ENCODE measurements around the gene S100A6. TPM values are rescaled to one million over a fixed set of nuclear protein-coding genes. Genes with fewer than 3 reads are reported as not detected.

The S100A6 gene
- polyA plus RNA-seq, 2 of the 4 experiments (the other 2 are of a cell fraction): 898 to 3,552 TPM

GRCh38 chr1:153487707-153488106 is 48.1 kb downstream of the S100A6 start (continued):
- TF ChIP-seq, protein P1, sequence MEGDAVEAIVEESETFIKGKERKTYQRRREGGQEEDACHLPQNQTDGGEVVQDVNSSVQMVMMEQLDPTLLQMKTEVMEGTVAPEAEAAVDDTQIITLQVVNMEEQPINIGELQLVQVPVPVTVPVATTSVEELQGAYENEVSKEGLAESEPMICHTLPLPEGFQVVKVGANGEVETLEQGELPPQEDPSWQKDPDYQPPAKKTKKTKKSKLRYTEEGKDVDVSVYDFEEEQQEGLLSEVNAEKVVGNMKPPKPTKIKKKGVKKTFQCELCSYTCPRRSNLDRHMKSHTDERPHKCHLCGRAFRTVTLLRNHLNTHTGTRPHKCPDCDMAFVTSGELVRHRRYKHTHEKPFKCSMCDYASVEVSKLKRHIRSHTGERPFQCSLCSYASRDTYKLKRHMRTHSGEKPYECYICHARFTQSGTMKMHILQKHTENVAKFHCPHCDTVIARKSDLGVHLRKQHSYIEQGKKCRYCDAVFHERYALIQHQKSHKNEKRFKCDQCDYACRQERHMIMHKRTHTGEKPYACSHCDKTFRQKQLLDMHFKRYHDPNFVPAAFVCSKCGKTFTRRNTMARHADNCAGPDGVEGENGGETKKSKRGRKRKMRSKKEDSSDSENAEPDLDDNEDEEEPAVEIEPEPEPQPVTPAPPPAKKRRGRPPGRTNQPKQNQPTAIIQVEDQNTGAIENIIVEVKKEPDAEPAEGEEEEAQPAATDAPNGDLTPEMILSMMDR (IDR thresholded peaks at IDR 0.05): no peak

GRCh38 chr1:153485863-153486262 is 49.9 kb downstream of the S100A6 start:
- DNase-seq (ENCODE audit: low read depth in 1 of 2, low spot score in 1 of 2) (no peak), FAIRE-seq (no peak), ATAC-seq (no peak)
- TF ChIP-seq ZNF302 (CRISPR knock-in tag; IDR thresholded peaks at IDR 0.05) (no peak), MAX (IDR thresholded peaks at IDR 0.05) (no peak), MAFK (IDR thresholded peaks at IDR 0.05; ENCODE audit: partially characterized antibody) (no peak), EHF (CRISPR knock-in tag; IDR thresholded peaks at IDR 0.05) (no peak), ATOH8 (CRISPR knock-in tag; IDR thresholded peaks at IDR 0.05; ENCODE audit: low read depth) (no peak), JUNB (IDR thresholded peaks at IDR 0.05) (no peak), RAD21 (conservative IDR thresholded peaks at IDR 0.05 in 1 of 2, IDR thresholded peaks at IDR 0.05 in 1 of 2) (no peak), HEYL (CRISPR knock-in tag; IDR thresholded peaks at IDR 0.05) (no peak), NR3C1 (IDR thresholded peaks at IDR 0.05) (no peak), TFCP2L1 (CRISPR knock-in tag; IDR thresholded peaks at IDR 0.05) (no peak), HOXB5 (CRISPR knock-in tag; IDR thresholded peaks at IDR 0.05) (no peak), RNF2 (IDR thresholded peaks at IDR 0.05; ENCODE audit: borderline replicate concordance, low read depth) (no peak), CEBPB (IDR thresholded peaks at IDR 0.05) (no peak), ZC3H11A (IDR thresholded peaks at IDR 0.05) (no peak), FOSB (CRISPR knock-in tag; IDR thresholded peaks at IDR 0.05) (no peak), ZSCAN20 (CRISPR knock-in tag; IDR thresholded peaks at IDR 0.05) (no peak), BCL3 (IDR thresholded peaks at IDR 0.05) (no peak)
- CTCF ChIA-PET: interaction anchor here (0.6 to 24.0 kb wide), 6 partner anchors 9 to 143 kb away, joined by 3 to 731 read pairs (median 20); partner anchors contain the start of genes PGLYRP4 and S100A9
- no peak overlapping the region for H3K4me3 ChIP-seq
- no peaks in the 10 kb centered on the region for H3K9me3 ChIP-seq
- POLR2A ChIA-PET: no interaction called here
- no peak overlapping the region for H3K4me2 ChIP-seq
- H3K27ac ChIP-seq: no peak overlapping the region
- peaks cover 16% of the 10 kb centered on the region for H3K4me1 ChIP-seq
- 61% methylated on average over 2 of the region's 2 CpGs for WGBS (ENCODE audit: missing lambda C conversion rate)

Other genes starting within 250 kb of the S100A6 start
- not detected in 2 replicates for gene PGLYRP3, start 223.0 kb downstream of the S100A6 start, polyA plus RNA-seq (2011; rRNA removed)
- gene PGLYRP3, start 223.0 kb downstream of the S100A6 start, polyA plus RNA-seq (2017; fragmentation: RNase III; extraction: RNeasy Plus Mini Kit Qiagen cat#74134 plus additional on column Dnase treatment): not detected in 3 replicates
- gene PGLYRP4, start 187.2 kb downstream of the S100A6 start, polyA plus RNA-seq (2011; rRNA removed): not detected in 2 replicates
- gene PGLYRP4, start 187.2 kb downstream of the S100A6 start, polyA plus RNA-seq (2017; fragmentation: RNase III; extraction: RNeasy Plus Mini Kit Qiagen cat#74134 plus additional on column Dnase treatment): not detected in 3 replicates
- gene S100A9, start 178.1 kb downstream of the S100A6 start, polyA plus RNA-seq (2011; rRNA removed): 0.86 and 0.90 TPM in 2 replicates
- gene S100A9, start 178.1 kb downstream of the S100A6 start, polyA plus RNA-seq (2017; fragmentation: RNase III; extraction: RNeasy Plus Mini Kit Qiagen cat#74134 plus additional on column Dnase treatment): 1.7 to 4.6 TPM (median 3.1 TPM) in 3 replicates
- not detected in 2 replicates for gene S100A12, start 160.4 kb downstream of the S100A6 start, polyA plus RNA-seq (2011; rRNA removed)
- gene S100A12, start 160.4 kb downstream of the S100A6 start, polyA plus RNA-seq (2017; fragmentation: RNase III; extraction: RNeasy Plus Mini Kit Qiagen cat#74134 plus additional on column Dnase treatment): not detected in 3 replicates
- gene S100A8, start 144.9 kb downstream of the S100A6 start, polyA plus RNA-seq (2011; rRNA removed): not detected in 2 replicates
- gene S100A8, start 144.9 kb downstream of the S100A6 start, polyA plus RNA-seq (2017; fragmentation: RNase III; extraction: RNeasy Plus Mini Kit Qiagen cat#74134 plus additional on column Dnase treatment): not detected in 3 replicates
- gene S100A7A, start 119.5 kb downstream of the S100A6 start, polyA plus RNA-seq (2011; rRNA removed): not detected in 2 replicates
- gene S100A7A, start 119.5 kb downstream of the S100A6 start, polyA plus RNA-seq (2017; fragmentation: RNase III; extraction: RNeasy Plus Mini Kit Qiagen cat#74134 plus additional on column Dnase treatment): not detected in 3 replicates
- not detected in 2 replicates for gene S100A7, start 75.3 kb downstream of the S100A6 start, polyA plus RNA-seq (2011; rRNA removed)
- gene S100A7, start 75.3 kb downstream of the S100A6 start, polyA plus RNA-seq (2017; fragmentation: RNase III; extraction: RNeasy Plus Mini Kit Qiagen cat#74134 plus additional on column Dnase treatment): not detected in 3 replicates
- 0.48 and 0.68 TPM in 2 replicates for gene S100A5, start 4.9 kb upstream of the S100A6 start, polyA plus RNA-seq (2011; rRNA removed)
- 0.17 to 0.57 TPM (median 0.45 TPM) in 3 replicates for gene S100A5, start 4.9 kb upstream of the S100A6 start, polyA plus RNA-seq (2017; fragmentation: RNase III; extraction: RNeasy Plus Mini Kit Qiagen cat#74134 plus additional on column Dnase treatment)
- gene S100A4, start 9.8 kb upstream of the S100A6 start, polyA plus RNA-seq (2011; rRNA removed): 590 and 814 TPM in 2 replicates
- gene S100A4, start 9.8 kb upstream of the S100A6 start, polyA plus RNA-seq (2017; fragmentation: RNase III; extraction: RNeasy Plus Mini Kit Qiagen cat#74134 plus additional on column Dnase treatment): 2,180 to 3,189 TPM (median 2,584 TPM) in 3 replicates
- gene S100A3, start 13.3 kb upstream of the S100A6 start, polyA plus RNA-seq (2011; rRNA removed): 25.0 and 25.4 TPM in 2 replicates
- gene S100A3, start 13.3 kb upstream of the S100A6 start, polyA plus RNA-seq (2017; fragmentation: RNase III; extraction: RNeasy Plus Mini Kit Qiagen cat#74134 plus additional on column Dnase treatment): 71.1 to 88.9 TPM (median 74.0 TPM) in 3 replicates
- gene S100A2, start 29.9 kb upstream of the S100A6 start, polyA plus RNA-seq (2011; rRNA removed): 5.1 and 6.0 TPM in 2 replicates
- gene S100A2, start 29.9 kb upstream of the S100A6 start, polyA plus RNA-seq (2017; fragmentation: RNase III; extraction: RNeasy Plus Mini Kit Qiagen cat#74134 plus additional on column Dnase treatment): 13.4 to 19.5 TPM (median 15.9 TPM) in 3 replicates
- 270 and 294 TPM in 2 replicates for gene S100A16, start 77.1 kb upstream of the S100A6 start, polyA plus RNA-seq (2011; rRNA removed)
- 259 to 298 TPM (median 290 TPM) in 3 replicates for gene S100A16, start 77.1 kb upstream of the S100A6 start, polyA plus RNA-seq (2017; fragmentation: RNase III; extraction: RNeasy Plus Mini Kit Qiagen cat#74134 plus additional on column Dnase treatment)
- gene S100A14, start 80.3 kb upstream of the S100A6 start, polyA plus RNA-seq (2011; rRNA removed): 0.21 and 0.65 TPM in 2 replicates
- gene S100A14, start 80.3 kb upstream of the S100A6 start, polyA plus RNA-seq (2017; fragmentation: RNase III; extraction: RNeasy Plus Mini Kit Qiagen cat#74134 plus additional on column Dnase treatment): 0.16 to 0.21 TPM (median 0.21 TPM) in 3 replicates
- gene S100A13, start 91.5 kb upstream of the S100A6 start, polyA plus RNA-seq (2011; rRNA removed): 98.9 and 113 TPM in 2 replicates
- gene S100A13, start 91.5 kb upstream of the S100A6 start, polyA plus RNA-seq (2017; fragmentation: RNase III; extraction: RNeasy Plus Mini Kit Qiagen cat#74134 plus additional on column Dnase treatment): 107 to 146 TPM (median 129 TPM) in 3 replicates
- gene S100A1, start 92.4 kb upstream of the S100A6 start, polyA plus RNA-seq (2011; rRNA removed): 0.52 and 0.59 TPM in 2 replicates
- gene S100A1, start 92.4 kb upstream of the S100A6 start, polyA plus RNA-seq (2017; fragmentation: RNase III; extraction: RNeasy Plus Mini Kit Qiagen cat#74134 plus additional on column Dnase treatment): 0.67 to 0.97 TPM (median 0.88 TPM) in 3 replicates
- 81.6 and 98.1 TPM in 2 replicates for gene CHTOP, start 98.1 kb upstream of the S100A6 start, polyA plus RNA-seq (2011; rRNA removed)
- 76.1 to 87.8 TPM (median 79.2 TPM) in 3 replicates for gene CHTOP, start 98.1 kb upstream of the S100A6 start, polyA plus RNA-seq (2017; fragmentation: RNase III; extraction: RNeasy Plus Mini Kit Qiagen cat#74134 plus additional on column Dnase treatment)
- gene SNAPIN, start 122.7 kb upstream of the S100A6 start, polyA plus RNA-seq (2011; rRNA removed): 70.1 and 71.4 TPM in 2 replicates
- 46.6 to 52.6 TPM (median 50.5 TPM) in 3 replicates for gene SNAPIN, start 122.7 kb upstream of the S100A6 start, polyA plus RNA-seq (2017; fragmentation: RNase III; extraction: RNeasy Plus Mini Kit Qiagen cat#74134 plus additional on column Dnase treatment)
- gene ILF2, start 135.0 kb upstream of the S100A6 start, polyA plus RNA-seq (2011; rRNA removed): 285 and 339 TPM in 2 replicates
- gene ILF2, start 135.0 kb upstream of the S100A6 start, polyA plus RNA-seq (2017; fragmentation: RNase III; extraction: RNeasy Plus Mini Kit Qiagen cat#74134 plus additional on column Dnase treatment): 245 to 257 TPM (median 249 TPM) in 3 replicates
- 0.34 and 0.39 TPM in 2 replicates for gene NPR1, start 142.7 kb upstream of the S100A6 start, polyA plus RNA-seq (2011; rRNA removed)
- gene NPR1, start 142.7 kb upstream of the S100A6 start, polyA plus RNA-seq (2017; fragmentation: RNase III; extraction: RNeasy Plus Mini Kit Qiagen cat#74134 plus additional on column Dnase treatment): 0.96 to 1.9 TPM (median 1.7 TPM) in 3 replicates
- gene INTS3, start 192.1 kb upstream of the S100A6 start, polyA plus RNA-seq (2011; rRNA removed): 34.1 and 44.0 TPM in 2 replicates
- gene INTS3, start 192.1 kb upstream of the S100A6 start, polyA plus RNA-seq (2017; fragmentation: RNase III; extraction: RNeasy Plus Mini Kit Qiagen cat#74134 plus additional on column Dnase treatment): 21.5 to 25.1 TPM (median 23.5 TPM) in 3 replicates
- 1.3 TPM in 2 replicates for gene SLC27A3, start 239.4 kb upstream of the S100A6 start, polyA plus RNA-seq (2011; rRNA removed)
- gene SLC27A3, start 239.4 kb upstream of the S100A6 start, polyA plus RNA-seq (2017; fragmentation: RNase III; extraction: RNeasy Plus Mini Kit Qiagen cat#74134 plus additional on column Dnase treatment): 1.8 to 2.7 TPM (median 2.1 TPM) in 3 replicates

Data from A549 (cell line).